Astrocyte (in vitro differentiated cells and primary cell): ENCODE measurements around the gene GNA14.

Experiments used
- CTCF ChIP-seq: IDR thresholded peaks from 2 replicates; pipeline ENCODE4 v1.5.1; 2011; ENCODE audit warnings: low read depth, mild to moderate bottlenecking, inconsistent platforms, low read length, moderate library complexity; ENCODE audit not compliant: insufficient read depth
- EZH2 ChIP-seq: IDR thresholded peaks from 2 replicates; pipeline ENCODE4 v1.6.1; 2012; ENCODE audit warnings: mild to moderate bottlenecking, low read length, inconsistent platforms; ENCODE audit not compliant: insufficient read depth

GRCh38 chr9:77547106-77547730 is 100.9 kb downstream of the GNA14 start:
- TF ChIP-seq CTCF (no peak), EZH2 (no peak)
